ENCODE measurements around the gene TEX264.
"Not testable (repeated sequence)": the region's sequence is repeated elsewhere in the genome, so short reads cannot be mapped to it uniquely, and the experiment has no call there.

Gene TEX264

DNA sequence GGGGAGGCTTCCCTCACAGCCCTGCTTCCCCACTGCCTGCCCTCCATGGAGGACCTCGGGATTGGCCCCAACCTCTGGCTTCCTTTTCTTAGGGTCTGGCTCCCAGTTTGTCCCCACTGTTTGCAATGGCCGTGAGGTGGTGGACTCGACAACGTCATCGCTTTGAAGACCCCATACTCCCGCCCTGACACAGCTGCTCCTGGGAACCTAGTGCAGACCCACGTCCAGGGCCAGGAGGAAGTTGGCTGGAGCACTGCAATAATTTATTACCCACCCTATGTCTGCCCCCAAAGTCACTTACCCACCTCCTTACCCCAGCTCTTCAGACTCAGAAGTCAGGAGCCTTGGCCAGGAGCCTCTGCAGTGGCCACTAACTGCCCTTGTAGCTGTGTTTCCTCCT is 46.9 kb downstream of the TEX264 start:
- DNase-seq = no peak

DNA sequence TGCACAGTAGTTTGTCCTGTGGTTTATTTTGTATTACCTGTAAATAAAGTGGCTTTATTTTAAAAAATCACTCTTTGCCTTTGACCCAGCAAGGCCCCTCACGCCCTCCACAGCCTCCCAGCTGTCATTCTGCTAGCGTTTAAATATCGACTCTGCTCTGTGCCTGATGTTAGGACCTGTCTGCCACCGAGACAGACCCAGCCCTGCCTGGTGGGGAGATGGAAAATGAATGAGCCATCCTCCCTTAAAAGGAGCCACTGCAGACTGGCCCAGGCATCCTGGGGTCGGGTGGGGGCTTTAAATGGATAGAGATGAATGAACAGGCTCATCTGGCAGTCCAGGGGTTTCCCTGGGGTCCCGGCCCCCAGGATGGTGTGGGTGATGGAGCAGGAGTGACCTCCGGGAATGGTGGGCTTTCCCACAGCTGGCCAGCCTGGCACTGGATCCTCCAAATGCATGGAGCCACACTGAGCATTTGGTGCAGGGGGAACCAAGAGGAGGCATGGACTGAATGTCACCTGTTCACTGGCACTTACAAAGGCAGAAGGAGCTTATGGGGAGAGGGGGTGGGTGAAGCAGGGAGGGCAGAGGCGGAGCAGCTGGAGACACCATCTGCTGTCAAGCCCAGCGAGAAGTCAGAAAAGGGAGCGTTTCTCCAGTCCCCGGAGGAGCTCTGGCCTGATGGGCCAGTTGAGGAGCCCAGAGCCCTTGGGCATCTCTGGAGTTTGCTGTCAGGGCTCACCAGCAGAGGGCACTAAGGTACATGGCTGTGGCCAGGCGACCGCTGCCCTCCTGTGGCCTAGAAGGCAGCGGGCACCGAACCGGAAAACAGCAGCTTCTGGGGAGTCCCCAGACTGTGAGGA is 47.7 kb downstream of the TEX264 start:
- DNase-seq = peak; percentile 30

DNA sequence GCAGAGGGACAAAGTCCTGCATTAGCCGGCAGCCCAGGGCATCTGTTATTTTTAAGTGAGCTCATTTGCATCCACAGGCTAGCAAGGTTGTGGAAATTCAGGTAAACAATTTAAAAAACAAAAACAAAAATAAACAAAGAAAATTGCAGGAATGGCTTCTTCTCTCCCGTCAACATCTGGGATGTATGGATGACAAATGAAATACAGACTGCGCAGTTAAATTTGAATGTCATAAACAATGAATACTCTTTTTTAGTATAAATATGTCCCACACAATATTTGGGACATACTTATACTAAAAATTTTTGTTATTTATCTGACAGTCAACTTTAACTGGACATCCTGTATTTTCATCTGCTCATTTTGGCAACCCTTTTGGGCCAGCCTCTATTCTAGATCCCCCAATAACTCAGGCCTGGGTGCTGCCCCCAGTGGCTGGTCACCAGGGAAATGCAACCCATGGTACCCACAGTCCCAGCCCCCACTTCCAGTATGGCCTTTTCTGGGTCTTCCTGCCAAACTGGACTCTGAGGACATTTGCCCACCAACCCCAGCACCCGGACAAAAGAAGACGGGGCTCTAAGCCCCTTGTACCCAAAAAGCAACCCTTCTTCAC is 48.5 kb downstream of the TEX264 start:
- DNase-seq = no peak

DNA sequence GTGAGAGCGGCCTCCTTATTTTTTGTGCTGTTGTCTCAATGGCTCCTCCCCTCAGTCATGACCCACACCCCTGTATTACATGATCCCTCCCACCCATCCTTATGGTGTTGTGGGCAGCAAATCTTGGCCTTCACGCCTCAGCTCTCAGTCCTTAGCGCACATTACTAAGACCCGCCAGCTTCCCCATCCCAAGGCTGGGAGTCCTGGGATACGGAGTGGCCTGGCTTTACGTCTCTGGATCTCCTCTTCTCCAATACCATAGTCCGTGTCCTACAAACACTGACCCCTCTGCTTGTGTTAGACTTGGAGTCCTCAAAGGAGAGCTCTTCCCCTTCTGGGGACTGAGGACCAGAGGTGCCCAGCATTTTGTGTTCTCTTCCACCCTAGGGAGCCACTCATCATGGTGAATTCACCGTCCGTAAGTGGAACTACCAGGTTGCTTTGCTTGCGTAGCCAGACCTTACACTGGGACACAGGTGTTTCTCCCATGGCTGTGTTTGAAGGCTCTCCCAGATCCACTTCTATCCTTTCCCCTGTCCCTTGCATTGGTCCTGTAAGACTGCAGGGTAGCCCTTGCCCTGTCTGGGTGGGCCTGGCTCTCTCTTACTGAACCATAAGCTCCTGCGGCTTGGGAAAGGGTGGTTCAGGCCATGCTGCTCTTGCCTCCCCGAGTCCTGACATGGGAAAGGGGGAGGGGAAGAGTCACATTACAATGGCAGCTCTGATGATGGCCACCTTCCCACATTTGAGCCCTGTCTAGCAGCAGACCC is 49.4 kb downstream of the TEX264 start:
- DNase-seq = no peak

DNA sequence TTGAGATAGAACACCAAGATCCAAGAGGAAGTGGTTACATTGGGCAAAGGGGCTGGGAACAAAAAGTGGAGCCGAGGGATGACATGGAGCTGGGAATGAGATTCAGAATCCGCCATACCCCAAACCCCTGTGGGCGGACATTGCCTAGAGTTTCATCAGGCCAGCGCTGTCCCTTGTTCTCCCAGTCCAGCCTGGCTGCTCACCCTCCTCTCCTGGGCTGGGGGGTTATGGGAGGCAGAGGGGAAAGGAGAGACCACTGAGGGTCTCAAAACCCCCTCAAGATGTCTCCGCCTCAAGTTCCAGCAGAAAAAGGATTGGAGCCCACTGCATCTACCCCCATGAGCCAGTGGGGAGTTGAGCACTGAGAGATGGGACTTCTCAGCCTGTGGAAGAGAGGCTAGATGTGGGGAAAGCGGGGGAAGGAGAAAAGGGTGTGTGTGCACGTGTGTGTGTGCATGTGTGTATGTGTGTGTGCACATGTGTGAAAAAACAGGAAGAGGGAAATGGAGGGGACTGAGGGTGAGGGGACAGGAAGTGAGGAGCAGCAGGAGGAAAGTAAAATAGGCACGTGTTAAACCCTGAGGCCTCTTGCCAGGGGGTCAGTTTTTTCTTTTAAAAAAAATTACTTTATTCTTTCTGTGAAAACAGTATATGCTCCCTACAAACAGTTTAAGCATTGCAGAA is 50.2 kb downstream of the TEX264 start:
- DNase-seq = no peak

DNA sequence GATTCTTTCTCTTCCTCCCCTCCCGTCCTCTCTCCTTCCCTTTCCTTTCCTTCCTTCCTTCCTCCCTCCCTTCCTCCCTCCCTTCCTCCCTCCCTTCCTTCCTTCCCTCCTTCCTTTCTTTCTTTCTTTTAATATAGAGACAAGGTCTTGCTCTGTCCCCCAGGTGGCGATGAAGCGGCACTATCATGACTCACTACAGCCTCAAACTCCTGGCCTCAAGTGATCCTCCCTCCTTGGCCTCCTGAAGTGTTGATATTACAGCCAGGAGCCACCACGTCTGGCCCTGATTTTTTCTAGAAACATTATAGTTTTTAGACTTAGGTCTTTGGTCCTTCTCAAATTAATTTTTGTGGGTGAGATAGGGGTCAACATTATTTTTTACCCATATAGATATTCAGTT is 51.3 kb downstream of the TEX264 start:
- DNase-seq = no peak

DNA sequence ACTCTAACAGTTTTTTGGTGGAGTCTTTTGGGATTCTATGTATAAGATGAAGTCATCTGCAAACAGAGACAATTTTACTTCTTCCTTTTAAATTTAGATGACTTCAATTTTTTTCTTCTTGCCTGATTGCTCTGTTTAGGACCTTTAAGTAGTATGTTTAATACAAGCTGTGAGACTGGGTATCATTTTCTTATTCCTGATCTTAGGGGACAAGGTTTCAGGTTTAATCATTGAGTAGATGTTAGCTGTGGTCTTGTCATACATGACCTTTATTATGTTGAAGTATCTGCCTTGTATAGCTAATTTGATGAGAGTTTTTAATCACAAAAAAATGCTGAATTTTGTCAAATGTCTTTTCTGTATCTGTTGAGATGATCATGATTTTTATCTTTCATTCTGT is 56.4 kb downstream of the TEX264 start:
- DNase-seq = no peak

DNA sequence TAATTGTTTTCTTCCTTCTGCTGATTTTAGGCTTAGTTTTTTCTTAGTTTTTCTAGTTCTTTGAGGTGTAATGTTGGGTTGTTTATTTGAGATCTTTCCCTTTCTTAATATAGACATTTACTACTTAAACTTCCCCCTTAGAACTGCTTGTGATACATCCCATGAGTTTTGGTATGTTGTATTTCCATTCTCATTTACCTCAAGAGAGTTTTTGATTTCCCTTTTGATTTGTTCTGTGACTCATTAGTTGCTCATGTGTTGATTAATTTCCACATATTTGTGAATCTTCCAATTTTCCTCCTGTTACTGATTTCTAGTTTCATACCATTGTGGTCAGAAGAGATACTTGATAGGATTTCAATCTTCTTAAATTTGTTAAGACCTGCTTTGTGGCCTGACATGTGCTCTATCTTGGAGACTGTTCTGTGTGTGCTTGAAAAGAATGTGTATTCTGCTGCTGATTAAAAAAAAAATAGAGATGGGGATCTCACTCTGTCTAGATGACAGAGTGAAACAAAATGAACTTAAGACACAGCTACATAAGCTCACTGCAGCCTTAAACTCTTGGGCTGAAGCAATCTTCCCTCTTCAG is 58.1 kb downstream of the TEX264 start:
- no peak for DNase-seq

DNA sequence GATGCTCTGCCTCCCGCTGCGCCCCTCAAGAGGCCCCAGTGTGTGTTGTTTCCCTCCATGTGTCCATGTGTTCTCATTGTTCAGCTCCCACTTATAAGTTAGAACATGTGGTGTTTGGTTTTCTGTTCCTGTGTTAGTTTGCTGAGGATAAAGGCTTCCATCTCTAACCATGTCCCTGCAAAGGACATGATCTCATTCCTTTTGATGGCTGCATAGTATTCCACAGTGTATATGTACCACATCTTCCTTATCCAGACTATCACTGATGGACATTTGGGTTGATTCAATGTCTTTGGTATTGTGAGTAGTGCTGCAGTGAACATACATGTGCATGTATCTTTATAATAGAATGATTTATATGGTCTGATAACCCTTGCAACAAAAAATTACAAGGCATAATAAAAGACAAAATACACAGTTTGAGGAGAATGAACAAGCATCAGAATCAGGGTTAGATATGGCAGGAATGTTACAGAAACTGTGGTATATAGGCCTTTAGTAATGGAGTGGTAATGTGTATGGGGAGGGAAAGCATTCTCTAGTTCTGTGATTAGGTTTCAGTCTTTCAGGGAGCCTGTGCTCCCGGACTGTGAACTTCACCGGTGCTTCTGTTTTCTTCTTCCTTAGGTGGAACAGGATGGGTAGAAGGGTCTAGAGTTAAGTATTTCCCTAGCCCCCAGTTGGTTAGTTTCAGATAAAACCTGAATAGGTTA is 63.0 kb downstream of the TEX264 start:
- DNase-seq = no peak

DNA sequence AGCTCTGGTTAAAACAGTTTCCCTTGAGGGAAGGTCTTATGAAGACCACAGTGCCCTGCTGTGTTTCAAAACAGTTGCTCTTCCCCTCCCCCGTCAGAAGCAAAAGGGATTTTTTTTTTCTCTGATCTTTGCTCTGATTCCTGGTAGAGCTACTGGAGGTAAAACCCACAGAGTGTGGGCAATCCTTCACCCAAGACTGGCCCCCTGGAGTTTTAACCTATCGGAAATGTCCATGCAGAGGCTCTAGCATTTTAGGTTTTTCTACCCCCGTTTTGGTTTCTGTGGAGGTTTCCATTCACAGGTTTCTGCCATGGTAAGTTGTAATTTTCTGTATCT is 63.5 kb downstream of the TEX264 start:
- no peak for DNase-seq

DNA sequence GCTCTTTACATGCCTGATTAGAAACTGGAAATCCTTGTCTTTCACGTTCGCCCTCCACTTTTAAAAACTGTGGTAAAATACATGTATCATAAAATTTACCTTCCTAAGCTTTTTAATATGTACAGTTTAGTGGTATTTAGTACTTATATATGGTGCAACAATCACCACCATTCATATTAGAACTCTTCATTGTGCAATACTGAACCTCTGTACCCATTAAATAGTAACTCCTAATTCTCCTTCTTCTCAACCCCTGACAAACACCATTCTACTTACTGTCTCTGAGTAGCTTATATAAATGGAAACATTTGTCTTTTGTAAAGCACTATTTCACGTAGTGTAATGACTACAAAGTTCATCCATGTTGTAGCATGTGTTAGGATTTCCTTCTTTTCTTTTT is 64.0 kb downstream of the TEX264 start:
- no peak for DNase-seq

DNA sequence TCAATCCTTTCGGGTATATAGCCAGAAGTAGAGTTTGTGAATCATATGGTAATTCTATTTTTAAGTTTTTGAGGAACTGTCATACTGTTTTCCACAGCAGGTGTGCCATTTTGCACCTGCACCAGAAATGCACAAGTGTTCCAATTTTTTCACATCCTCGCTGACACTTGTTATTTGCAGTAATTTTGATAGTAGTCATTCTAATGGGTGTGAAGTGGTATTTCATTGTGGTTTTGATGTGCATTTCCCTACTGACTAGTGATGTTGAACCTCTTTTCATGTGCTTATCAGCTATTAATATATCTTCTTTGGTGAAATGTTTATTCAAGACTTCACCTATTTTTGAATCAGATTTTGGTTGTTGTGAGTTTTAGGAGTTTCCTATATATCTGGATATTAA is 64.9 kb downstream of the TEX264 start:
- DNase-seq = no peak

DNA sequence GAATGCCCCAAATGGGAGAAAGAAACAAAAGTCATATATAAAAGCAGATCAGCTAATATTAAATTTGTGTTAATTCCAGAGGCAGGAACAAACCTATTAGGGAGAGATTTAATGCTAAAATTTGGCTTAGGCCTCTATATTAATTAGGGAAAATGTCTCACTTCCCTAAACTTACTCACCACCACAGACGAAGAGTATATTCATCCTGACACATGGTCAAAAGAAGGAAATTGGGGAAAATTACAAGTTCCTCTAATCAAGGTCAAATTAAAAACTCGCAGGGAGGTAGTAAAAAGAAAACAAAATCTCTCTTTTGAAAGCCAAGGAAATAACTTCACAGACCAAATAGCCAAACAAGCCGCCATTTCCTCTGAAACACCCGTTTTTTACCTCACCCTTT is 68.1 kb downstream of the TEX264 start:
- no peak for DNase-seq

DNA sequence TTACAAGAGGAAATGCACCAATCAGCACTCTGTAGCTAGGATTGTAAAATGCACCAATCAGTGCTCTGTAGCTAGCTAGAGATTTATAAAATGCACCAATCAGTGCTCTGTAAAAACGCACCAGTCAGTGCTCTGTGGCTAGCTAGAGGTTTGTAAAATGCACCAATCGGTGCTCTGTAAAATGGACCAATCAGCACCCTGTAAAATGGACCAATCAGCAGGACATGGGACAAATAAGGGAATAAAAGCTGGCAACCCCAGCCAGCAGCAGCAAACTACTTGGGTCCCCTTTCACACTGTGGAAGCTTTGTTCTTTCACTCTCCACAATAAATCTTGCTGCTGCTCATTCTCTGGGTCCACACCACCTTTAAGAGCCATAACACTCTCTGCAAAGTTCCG is 71.3 kb downstream of the TEX264 start:
- not testable (repeated sequence) for DNase-seq

DNA sequence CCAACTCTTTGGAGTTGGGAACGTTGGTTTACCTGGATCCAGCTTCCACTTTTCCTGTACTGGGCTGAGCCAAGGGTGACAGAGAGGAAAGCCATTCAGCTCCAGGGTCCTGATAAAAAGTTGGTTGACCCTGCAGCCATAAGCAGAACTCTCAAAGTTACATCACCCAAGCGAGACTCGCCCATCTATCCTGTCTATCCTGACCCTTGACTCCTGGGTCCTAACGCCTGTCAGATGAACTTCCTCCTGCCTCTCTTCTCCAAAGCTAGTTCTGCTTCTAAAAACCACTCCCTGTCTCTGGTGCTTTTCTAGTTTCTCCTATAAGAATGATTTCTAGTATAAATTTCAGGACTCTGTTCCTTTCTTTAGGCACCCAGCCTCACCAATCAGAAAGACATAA is 71.9 kb downstream of the TEX264 start:
- DNase-seq = not testable (repeated sequence)

DNA sequence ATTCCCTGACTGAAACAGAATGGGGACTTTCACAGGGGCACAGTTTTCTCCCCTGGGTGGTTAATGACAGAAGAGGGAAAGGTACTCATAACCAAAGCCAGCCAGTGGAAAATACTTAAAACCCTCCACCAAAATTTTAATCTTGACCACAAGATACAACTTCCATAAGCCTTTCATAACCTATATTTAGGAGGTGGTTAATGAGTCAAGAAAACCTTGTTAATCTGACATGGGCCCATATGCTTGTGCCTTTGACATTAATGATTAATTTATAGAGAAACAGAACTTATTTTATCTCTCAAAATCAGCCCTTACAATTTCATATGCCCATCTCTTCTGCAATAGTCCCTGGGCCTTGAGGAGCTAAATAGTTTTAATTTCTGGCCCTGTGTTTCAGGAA is 76.8 kb downstream of the TEX264 start:
- DNase-seq = no peak

DNA sequence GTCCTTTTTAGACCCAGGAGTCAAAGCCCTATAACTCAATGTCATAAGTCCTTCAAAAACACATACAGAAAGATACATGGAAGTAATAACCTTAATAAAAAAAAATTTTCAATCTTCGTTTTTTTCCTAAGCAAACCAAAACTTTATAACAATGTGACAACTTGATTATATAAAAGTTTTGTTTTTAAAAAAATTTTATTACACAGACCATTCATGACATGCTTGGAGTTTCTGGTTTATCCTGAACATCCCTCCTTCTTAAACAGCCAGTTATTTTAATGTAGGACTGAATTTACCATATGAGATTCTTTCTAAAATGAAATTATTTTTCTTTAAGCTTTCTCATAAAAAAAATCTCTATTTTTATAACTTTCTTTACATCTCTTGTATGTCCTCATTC is 77.3 kb downstream of the TEX264 start:
- no peak for DNase-seq

DNA sequence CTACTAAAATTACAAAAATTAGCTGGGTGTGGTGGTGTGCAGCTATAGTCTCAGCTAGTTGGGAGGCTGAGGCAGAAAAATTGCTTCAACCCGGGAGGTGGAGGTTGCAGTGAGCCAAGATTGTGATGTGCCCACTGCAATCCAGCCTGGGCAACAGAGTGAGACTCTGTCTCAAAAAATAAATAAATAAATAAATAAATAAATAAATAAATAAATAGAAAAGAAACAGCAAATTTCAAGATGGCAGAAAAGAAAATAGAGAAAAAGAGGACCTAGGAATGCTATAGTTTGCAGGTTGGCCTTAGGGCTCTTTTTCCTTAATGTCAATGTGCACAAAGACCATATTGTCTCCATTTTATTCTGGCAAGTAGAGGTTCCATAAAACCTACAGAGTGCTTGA is 79.8 kb downstream of the TEX264 start:
- no peak for DNase-seq

DNA sequence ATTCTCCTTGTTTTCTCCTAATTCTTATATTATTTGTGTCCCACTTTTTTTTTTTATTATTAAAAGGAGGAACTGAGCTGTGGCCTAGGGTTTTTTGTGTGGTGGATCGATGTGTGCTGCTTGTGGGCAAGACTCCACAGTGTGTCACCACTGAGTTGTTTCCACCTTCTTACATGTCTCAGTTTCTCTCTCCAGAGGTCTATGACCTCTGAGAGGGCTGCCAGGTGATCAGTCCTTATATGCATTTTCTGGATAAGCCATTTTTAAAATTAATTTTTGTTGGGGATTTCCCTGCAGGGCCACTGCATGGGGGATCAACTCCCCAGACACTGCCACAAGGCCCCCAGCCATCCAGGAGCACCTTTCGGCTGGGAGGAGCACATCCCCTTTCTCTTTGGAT is 80.2 kb downstream of the TEX264 start:
- no peak for DNase-seq
